Measurements from ENCODE around the gene SLC17A8. TPM values are rescaled to one million over a fixed set of nuclear protein-coding genes. Genes with fewer than 3 reads are reported as not detected.

SLC17A8 gene
- polyA plus RNA-seq, 1 donor (not counting 4 experiments of a cell fraction or from before 2014, with no cell fraction given), result not detected

GRCh38 chr12:100332852-100333251 is 24.0 kb upstream of the SLC17A8 start:
- Histone ChIP-seq H3K9me1 (ENCODE audit: control insufficient read depth, extremely low read depth, insufficient read depth, low read length) (no peaks in the 10 kb centered on the region), H3K4me3 (ENCODE audit: control insufficient read depth in 2 of 3, extremely low read depth in 1 of 3, insufficient read depth in 2 of 3, low read depth in 1 of 3, low read length in 3 of 3) (no peak overlapping the region), H3K27ac (ENCODE audit: control insufficient read depth, insufficient read depth, low read length) (no peak overlapping the region), H3K9ac (ENCODE audit: control insufficient read depth, extremely low read depth, insufficient read depth, low read length) (no peak overlapping the region), H3K9me3 (ENCODE audit: control insufficient read depth, low read depth, low read length) (no peaks in the 10 kb centered on the region), H4K20me1 (ENCODE audit: control insufficient read depth, extremely low read depth, insufficient read depth, low read length) (no peaks in the 10 kb centered on the region), H3K4me2 (ENCODE audit: control insufficient read depth, extremely low read depth, insufficient read depth, low read depth, low read length) (no peak overlapping the region), H3K36me3 (ENCODE audit: control insufficient read depth in 2 of 2, extremely low read depth in 1 of 2, insufficient read depth in 2 of 2, low read length in 2 of 2) (peaks cover 6 to 12% of the 10 kb centered on the region in 2 experiments), H2AFZ (ENCODE audit: control insufficient read depth, low read length) (no peak overlapping the region), H3K79me2 (ENCODE audit: control insufficient read depth, insufficient read depth, low read length) (no peaks in the 10 kb centered on the region), H3K27me3 (ENCODE audit: control insufficient read depth, extremely low read depth, insufficient read depth, low read length) (no peaks in the 10 kb centered on the region), H3K4me1 (ENCODE audit: control insufficient read depth, extremely low read depth, insufficient read depth, low read length) (no peaks in the 10 kb centered on the region)
- dilution Hi-C loops (cut with MboI; ENCODE audit: extremely low pct_ligation_motif_present, low sequenced_read_pairs), result no loop called here
- TF ChIP-seq EZH2 (IDR thresholded peaks at IDR 0.05; ENCODE audit: low read length), result no peak
- TF ChIP-seq CTCF (optimal IDR thresholded peaks at IDR 0.05 in 1 of 3, IDR thresholded peaks at IDR 0.05 in 1 of 3, conservative IDR thresholded peaks at IDR 0.05 in 1 of 3; ENCODE audit: extremely low read depth in 1 of 3, insufficient read depth in 2 of 3, low read length in 3 of 3), result no peak
- no peak for FAIRE-seq
- DNase-seq (ENCODE audit: low read depth, low spot score), result no peak

- H2AFZ ChIP-seq (ENCODE audit: control insufficient read depth, low read length), result no peak overlapping the region
- H3K27ac ChIP-seq (ENCODE audit: control insufficient read depth, insufficient read depth, low read length), result no peak overlapping the region
- dilution Hi-C loops (cut with MboI; ENCODE audit: extremely low pct_ligation_motif_present, low sequenced_read_pairs), result no loop called here
- no peaks in the 10 kb centered on the region for H3K27me3 ChIP-seq (ENCODE audit: control insufficient read depth, extremely low read depth, insufficient read depth, low read length)
- no peak overlapping the region for H3K4me2 ChIP-seq (ENCODE audit: control insufficient read depth, extremely low read depth, insufficient read depth, low read depth, low read length)
- no peak for TF ChIP-seq EZH2 (IDR thresholded peaks at IDR 0.05; ENCODE audit: low read length)
- no peak for TF ChIP-seq CTCF (optimal IDR thresholded peaks at IDR 0.05 in 1 of 3, IDR thresholded peaks at IDR 0.05 in 1 of 3, conservative IDR thresholded peaks at IDR 0.05 in 1 of 3; ENCODE audit: extremely low read depth in 1 of 3, insufficient read depth in 2 of 3, low read length in 3 of 3)
- H3K4me1 ChIP-seq (ENCODE audit: control insufficient read depth, extremely low read depth, insufficient read depth, low read length), result no peaks in the 10 kb centered on the region
- DNase-seq (ENCODE audit: low read depth, low spot score) (no peak), FAIRE-seq (no peak)
- H3K9me3 ChIP-seq (ENCODE audit: control insufficient read depth, low read depth, low read length), result no peaks in the 10 kb centered on the region
- H3K4me3 ChIP-seq (ENCODE audit: control insufficient read depth in 2 of 3, extremely low read depth in 1 of 3, insufficient read depth in 2 of 3, low read depth in 1 of 3, low read length in 3 of 3), result no peak overlapping the region
- H3K79me2 ChIP-seq (ENCODE audit: control insufficient read depth, insufficient read depth, low read length), result no peaks in the 10 kb centered on the region
- no peaks in the 10 kb centered on the region for H3K9me1 ChIP-seq (ENCODE audit: control insufficient read depth, extremely low read depth, insufficient read depth, low read length)
- H3K9ac ChIP-seq (ENCODE audit: control insufficient read depth, extremely low read depth, insufficient read depth, low read length), result no peak overlapping the region
- H4K20me1 ChIP-seq (ENCODE audit: control insufficient read depth, extremely low read depth, insufficient read depth, low read length), result no peaks in the 10 kb centered on the region
- peaks cover 6% of the 10 kb centered on the region in 2 experiments for H3K36me3 ChIP-seq (ENCODE audit: control insufficient read depth in 2 of 2, extremely low read depth in 1 of 2, insufficient read depth in 2 of 2, low read length in 2 of 2)
These were observed 19.6 kb upstream of the SLC17A8 start for GRCh38 chr12:100337299-100337698.

Measured in keratinocyte (primary cell).